ENCODE results near the gene MRLN. TPM values are rescaled to one million over a fixed set of nuclear protein-coding genes. Genes with fewer than 3 reads are reported as not detected.
A peak's percentile ranks its signal among the peaks of the same experiment; 100 is the strongest.

The MRLN gene
- total RNA-seq, 4 donors from 2014 or later, result not detected

- Histone ChIP-seq H3K9me3 (no peaks in the 10 kb centered on the region), H3K4me1 (peaks cover 0 to 23% (median 9%) of the 10 kb centered on the region in 4 donors), H3K27ac (peak overlapping the region in 2 of 4 donors; percentile 21 to 73), H3K36me3 (no peaks in the 10 kb centered on the region), H3K27me3 (no peaks in the 10 kb centered on the region), H3K4me3 (no peak overlapping the region)
- DNase-seq, result no peak
- TF ChIP-seq POLR2AphosphoS5 (IDR thresholded peaks at IDR 0.05) (no peak), CTCF (IDR thresholded peaks at IDR 0.05) (no peak), EP300 (IDR thresholded peaks at IDR 0.05; ENCODE audit: low read depth) (no peak), POLR2A (IDR thresholded peaks at IDR 0.05) (no peak)
- 98 to 100% methylated on average over 1 to 11 of the region's 11 CpGs for WGBS, 2 donors (ENCODE audit: low coverage in 1 of 2)
- intact Hi-C loops (cut with DNase I; ENCODE audit: low total_unique reads), result no loop called here
- in situ Hi-C loops (cut with MboI; ENCODE audit: low pct_ligation_motif_present in 1 of 4, low pct_unique_long_range_greater_than_20kb in 1 of 4, low sequenced_read_pairs in 3 of 4), result no loop called here
These were observed 17.4 kb upstream of the MRLN start for GRCh38 chr10:59770689-59771088.

- no peak for DNase-seq
- Histone ChIP-seq H3K36me3 (no peaks in the 10 kb centered on the region), H3K4me3 (no peak overlapping the region), H3K27me3 (no peaks in the 10 kb centered on the region), H3K9me3 (peaks cover 0 to 9% of the 10 kb centered on the region in 2 donors), H3K27ac (no peak overlapping the region), H3K4me1 (no peaks in the 10 kb centered on the region)
- intact Hi-C loops (cut with DNase I; ENCODE audit: low total_unique reads) (no loop called here), in situ Hi-C loops (cut with MboI; ENCODE audit: low pct_ligation_motif_present in 1 of 4, low pct_unique_long_range_greater_than_20kb in 1 of 4, low sequenced_read_pairs in 3 of 4) (no loop called here)
- WGBS, 2 donors (ENCODE audit: low coverage in 1 of 2), result 52 to 60% methylated on average over 2 of the region's 2 CpGs
- TF ChIP-seq CTCF (IDR thresholded peaks at IDR 0.05), result no peak
- TF ChIP-seq EP300 (IDR thresholded peaks at IDR 0.05; ENCODE audit: low read depth), result no peak
- no peak for TF ChIP-seq POLR2A (IDR thresholded peaks at IDR 0.05)
- TF ChIP-seq POLR2AphosphoS5 (IDR thresholded peaks at IDR 0.05), result no peak
These were observed 9.2 kb upstream of the MRLN start for GRCh38 chr10:59762505-59762904.

GRCh38 chr10:59757966-59758365, 4.7 kb upstream of the MRLN start:
- Histone ChIP-seq H3K4me3 (no peak overlapping the region), H3K9me3 (peaks cover 0 to 9% of the 10 kb centered on the region in 2 donors), H3K4me1 (no peaks in the 10 kb centered on the region), H3K27me3 (no peaks in the 10 kb centered on the region), H3K36me3 (no peaks in the 10 kb centered on the region), H3K27ac (no peak overlapping the region)
- 65 to 71% methylated on average over 3 of the region's 3 CpGs for WGBS, 2 donors (ENCODE audit: low coverage in 1 of 2)
- in situ Hi-C loops (cut with MboI; ENCODE audit: low pct_ligation_motif_present in 1 of 4, low pct_unique_long_range_greater_than_20kb in 1 of 4, low sequenced_read_pairs in 3 of 4), result no loop called here
- intact Hi-C loops (cut with DNase I; ENCODE audit: low total_unique reads), result no loop called here
- no peak for TF ChIP-seq POLR2A (IDR thresholded peaks at IDR 0.05)
- no peak for DNase-seq

- TF ChIP-seq POLR2A (IDR thresholded peaks at IDR 0.05), result no peak
- TF ChIP-seq EP300 (IDR thresholded peaks at IDR 0.05; ENCODE audit: low read depth), result no peak
- no peak for TF ChIP-seq POLR2AphosphoS5 (IDR thresholded peaks at IDR 0.05)
- intact Hi-C loops (cut with DNase I; ENCODE audit: low total_unique reads) (no loop called here), in situ Hi-C loops (cut with MboI; ENCODE audit: low pct_ligation_motif_present in 1 of 4, low pct_unique_long_range_greater_than_20kb in 1 of 4, low sequenced_read_pairs in 3 of 4) (no loop called here)
- Histone ChIP-seq H3K36me3 (no peaks in the 10 kb centered on the region), H3K4me1 (no peaks in the 10 kb centered on the region), H3K27ac (no peak overlapping the region), H3K9me3 (peaks cover 0 to 6% of the 10 kb centered on the region in 2 donors), H3K27me3 (no peaks in the 10 kb centered on the region), H3K4me3 (no peak overlapping the region)
- DNase-seq, result no peak
- 92 to 95% methylated on average over 4 of the region's 4 CpGs for WGBS, 2 donors (ENCODE audit: low coverage in 1 of 2)
These were observed 1.7 kb upstream of the MRLN start for GRCh38 chr10:59754951-59755350.

- H3K9me3 ChIP-seq, result no peaks in the 10 kb centered on the region
- 63 to 65% methylated on average over 2 of the region's 2 CpGs for WGBS, 2 donors (ENCODE audit: low coverage in 1 of 2)
- no peaks in the 10 kb centered on the region for H3K36me3 ChIP-seq
- no peak overlapping the region for H3K27ac ChIP-seq
- no peaks in the 10 kb centered on the region for H3K27me3 ChIP-seq
- intact Hi-C loops (cut with DNase I; ENCODE audit: low total_unique reads) (no loop called here), in situ Hi-C loops (cut with MboI; ENCODE audit: low pct_ligation_motif_present in 1 of 4, low pct_unique_long_range_greater_than_20kb in 1 of 4, low sequenced_read_pairs in 3 of 4) (no loop called here)
- TF ChIP-seq POLR2A (IDR thresholded peaks at IDR 0.05) (no peak), EP300 (IDR thresholded peaks at IDR 0.05; ENCODE audit: low read depth) (no peak), CTCF (IDR thresholded peaks at IDR 0.05) (no peak), POLR2AphosphoS5 (IDR thresholded peaks at IDR 0.05) (no peak)
- no peak for DNase-seq
- H3K4me1 ChIP-seq, result peaks cover 0 to 4% (median 0%) of the 10 kb centered on the region in 4 donors
- no peak overlapping the region for H3K4me3 ChIP-seq
These were observed 846 bp downstream of the MRLN start for GRCh38 chr10:59752278-59752940.
